Esophagus squamous epithelium (tissue), 4 donors: ENCODE data around the gene TMEM255B.

Experiments used
- POLR2A ChIP-seq, 4 donors: fragments of 450-650 bp; IDR thresholded peaks; one replicate each; pipeline ENCODE4 v1.6.1; 2017; ENCODE audit warnings: antibody characterized with exemption in 4 of 4, mild to moderate bottlenecking in 4 of 4, moderate library complexity in 3 of 4
- TF ChIP-seq, protein P1 (sequence below), 6 experiments: fragments of 450-650 bp in 4 of 6; fragments of 200-600 bp in 2 of 6; sonication (generic) in 2 of 6; IDR thresholded peaks; one replicate each; pipeline ENCODE4 v1.5.1; 2016 to 2019; ENCODE audit warnings: antibody characterized with exemption in 6 of 6, mild to moderate bottlenecking in 4 of 6, moderate library complexity in 4 of 6

DNA sequence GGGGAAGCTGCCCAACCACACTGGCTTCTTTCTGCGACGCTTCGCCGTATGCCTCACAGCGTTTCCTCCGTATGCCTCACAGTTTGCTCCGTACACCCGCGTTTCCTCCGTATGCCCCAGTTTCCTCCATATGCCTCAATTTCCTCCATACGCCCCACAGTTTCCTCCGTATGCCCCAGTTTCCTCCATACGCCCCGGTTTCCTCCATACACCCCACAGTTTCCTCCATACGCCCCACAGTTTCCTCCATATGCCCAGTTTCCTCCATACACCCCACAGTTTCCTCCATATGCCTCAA, 82.3 kb downstream of the TMEM255B start:
- TF ChIP-seq, protein P1, sequence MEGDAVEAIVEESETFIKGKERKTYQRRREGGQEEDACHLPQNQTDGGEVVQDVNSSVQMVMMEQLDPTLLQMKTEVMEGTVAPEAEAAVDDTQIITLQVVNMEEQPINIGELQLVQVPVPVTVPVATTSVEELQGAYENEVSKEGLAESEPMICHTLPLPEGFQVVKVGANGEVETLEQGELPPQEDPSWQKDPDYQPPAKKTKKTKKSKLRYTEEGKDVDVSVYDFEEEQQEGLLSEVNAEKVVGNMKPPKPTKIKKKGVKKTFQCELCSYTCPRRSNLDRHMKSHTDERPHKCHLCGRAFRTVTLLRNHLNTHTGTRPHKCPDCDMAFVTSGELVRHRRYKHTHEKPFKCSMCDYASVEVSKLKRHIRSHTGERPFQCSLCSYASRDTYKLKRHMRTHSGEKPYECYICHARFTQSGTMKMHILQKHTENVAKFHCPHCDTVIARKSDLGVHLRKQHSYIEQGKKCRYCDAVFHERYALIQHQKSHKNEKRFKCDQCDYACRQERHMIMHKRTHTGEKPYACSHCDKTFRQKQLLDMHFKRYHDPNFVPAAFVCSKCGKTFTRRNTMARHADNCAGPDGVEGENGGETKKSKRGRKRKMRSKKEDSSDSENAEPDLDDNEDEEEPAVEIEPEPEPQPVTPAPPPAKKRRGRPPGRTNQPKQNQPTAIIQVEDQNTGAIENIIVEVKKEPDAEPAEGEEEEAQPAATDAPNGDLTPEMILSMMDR (IDR thresholded peaks at IDR 0.05), result no peak
- TF ChIP-seq POLR2A (IDR thresholded peaks at IDR 0.05), result no peak
